GM23338 (cell line): Measurements from ENCODE around the gene MAD1L1. TPM values are rescaled to one million over a fixed set of nuclear protein-coding genes. Genes with fewer than 3 reads are reported as not detected.

Experiments
- EZH2 ChIP-seq: fragments of 200-600 bp; sonication (generic); IDR thresholded peaks from one replicate; pipeline ENCODE4 v1.8.0; 2017; ENCODE audit warnings: antibody characterized with exemption, mild to moderate bottlenecking, low read depth; ENCODE audit not compliant: unreplicated experiment
- EZH2phosphoT487 ChIP-seq: fragments of 200-600 bp; sonication (generic); IDR thresholded peaks from one replicate; pipeline ENCODE4 v1.8.1; 2018; ENCODE audit warnings: antibody characterized with exemption; ENCODE audit not compliant: unreplicated experiment
- ZNF331 ChIP-seq: fragments of 250-450 bp; sonication (Bioruptor Pico); IDR thresholded peaks from 2 replicates; pipeline ENCODE4 v1.5.0; 2020; ENCODE audit warnings: low read depth, mild to moderate bottlenecking, moderate library complexity
- polyA plus RNA-seq: library from polyadenylated mRNA; unstranded; fragments of >200 nt; fragmentation: Nextera tagmentation; extraction: Ambion mirVana; gene quantifications from 2 replicates; pipeline ENCODE4 v1.2.1, GENCODE V29; 2016
- total RNA-seq: library from RNA; depleted of rRNA; stranded (reverse); fragments of >200 nt; shearing (Covaris generic); gene quantifications from 2 replicates; pipeline ENCODE4 v1.2.3, GENCODE V29; 2014
- TF ChIP-seq, protein P1 (sequence below): IDR thresholded peaks from one replicate; pipeline ENCODE4 v1.6.1; 2018; ENCODE audit warnings: antibody characterized with exemption; ENCODE audit not compliant: unreplicated experiment
- TF ChIP-seq, protein P2 (sequence below): fragments of 250-450 bp; sonication (Bioruptor Pico); IDR thresholded peaks from 2 replicates; pipeline ENCODE4 v1.5.0; 2020; ENCODE audit warnings: mild to moderate bottlenecking, moderate library complexity

MAD1L1 gene
- total and polyA plus RNA-seq, 2 experiments from 2014 or later = 40.3 to 59.3 TPM

DNA sequence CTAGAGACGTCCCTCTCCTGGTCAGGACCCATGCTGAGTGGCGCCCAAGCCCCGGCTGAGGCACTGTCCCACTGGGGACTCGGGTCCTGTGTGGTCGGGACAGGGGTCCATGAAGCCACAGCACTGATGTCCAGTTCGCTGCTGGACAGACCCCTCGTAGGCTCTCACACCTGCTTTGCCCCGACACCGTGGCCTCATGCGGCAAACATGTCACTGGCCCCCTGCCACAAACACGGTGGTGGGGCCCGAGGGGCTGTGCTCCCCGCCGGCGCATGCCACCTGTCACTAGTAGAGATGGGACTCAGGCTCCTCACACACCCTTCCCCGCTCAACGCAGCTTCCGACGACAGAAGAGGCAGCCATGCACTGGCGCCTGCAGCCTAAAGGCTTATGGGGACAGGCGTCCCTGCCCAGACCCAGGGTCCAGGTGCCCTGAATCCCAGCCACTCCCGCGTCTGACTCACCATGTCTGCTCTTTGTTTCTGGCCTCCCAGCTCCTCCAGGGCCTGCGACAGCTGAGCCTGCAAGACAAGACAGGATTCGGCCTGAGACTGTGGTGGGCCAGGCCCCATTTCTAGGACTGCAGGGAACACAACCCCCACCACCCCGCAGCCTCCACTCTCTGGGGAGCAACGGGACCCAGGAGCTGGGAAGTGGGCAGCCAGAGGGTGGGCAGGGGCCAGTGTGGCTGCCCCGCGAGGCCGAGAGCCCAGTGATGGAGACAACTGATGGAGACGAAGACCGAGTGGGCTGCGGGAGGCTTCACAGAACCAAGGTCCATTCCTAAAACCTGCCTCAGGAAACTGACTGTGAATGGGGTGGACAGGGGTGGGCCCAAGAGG lies 230.9 kb downstream of the MAD1L1 start (continued):
- TF ChIP-seq, protein P1, sequence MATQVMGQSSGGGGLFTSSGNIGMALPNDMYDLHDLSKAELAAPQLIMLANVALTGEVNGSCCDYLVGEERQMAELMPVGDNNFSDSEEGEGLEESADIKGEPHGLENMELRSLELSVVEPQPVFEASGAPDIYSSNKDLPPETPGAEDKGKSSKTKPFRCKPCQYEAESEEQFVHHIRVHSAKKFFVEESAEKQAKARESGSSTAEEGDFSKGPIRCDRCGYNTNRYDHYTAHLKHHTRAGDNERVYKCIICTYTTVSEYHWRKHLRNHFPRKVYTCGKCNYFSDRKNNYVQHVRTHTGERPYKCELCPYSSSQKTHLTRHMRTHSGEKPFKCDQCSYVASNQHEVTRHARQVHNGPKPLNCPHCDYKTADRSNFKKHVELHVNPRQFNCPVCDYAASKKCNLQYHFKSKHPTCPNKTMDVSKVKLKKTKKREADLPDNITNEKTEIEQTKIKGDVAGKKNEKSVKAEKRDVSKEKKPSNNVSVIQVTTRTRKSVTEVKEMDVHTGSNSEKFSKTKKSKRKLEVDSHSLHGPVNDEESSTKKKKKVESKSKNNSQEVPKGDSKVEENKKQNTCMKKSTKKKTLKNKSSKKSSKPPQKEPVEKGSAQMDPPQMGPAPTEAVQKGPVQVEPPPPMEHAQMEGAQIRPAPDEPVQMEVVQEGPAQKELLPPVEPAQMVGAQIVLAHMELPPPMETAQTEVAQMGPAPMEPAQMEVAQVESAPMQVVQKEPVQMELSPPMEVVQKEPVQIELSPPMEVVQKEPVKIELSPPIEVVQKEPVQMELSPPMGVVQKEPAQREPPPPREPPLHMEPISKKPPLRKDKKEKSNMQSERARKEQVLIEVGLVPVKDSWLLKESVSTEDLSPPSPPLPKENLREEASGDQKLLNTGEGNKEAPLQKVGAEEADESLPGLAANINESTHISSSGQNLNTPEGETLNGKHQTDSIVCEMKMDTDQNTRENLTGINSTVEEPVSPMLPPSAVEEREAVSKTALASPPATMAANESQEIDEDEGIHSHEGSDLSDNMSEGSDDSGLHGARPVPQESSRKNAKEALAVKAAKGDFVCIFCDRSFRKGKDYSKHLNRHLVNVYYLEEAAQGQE = no peak
- TF ChIP-seq EZH2phosphoT487 (no peak), ZNF331 (CRISPR knock-in tag) (no peak), EZH2 (no peak)
- TF ChIP-seq, protein P2, sequence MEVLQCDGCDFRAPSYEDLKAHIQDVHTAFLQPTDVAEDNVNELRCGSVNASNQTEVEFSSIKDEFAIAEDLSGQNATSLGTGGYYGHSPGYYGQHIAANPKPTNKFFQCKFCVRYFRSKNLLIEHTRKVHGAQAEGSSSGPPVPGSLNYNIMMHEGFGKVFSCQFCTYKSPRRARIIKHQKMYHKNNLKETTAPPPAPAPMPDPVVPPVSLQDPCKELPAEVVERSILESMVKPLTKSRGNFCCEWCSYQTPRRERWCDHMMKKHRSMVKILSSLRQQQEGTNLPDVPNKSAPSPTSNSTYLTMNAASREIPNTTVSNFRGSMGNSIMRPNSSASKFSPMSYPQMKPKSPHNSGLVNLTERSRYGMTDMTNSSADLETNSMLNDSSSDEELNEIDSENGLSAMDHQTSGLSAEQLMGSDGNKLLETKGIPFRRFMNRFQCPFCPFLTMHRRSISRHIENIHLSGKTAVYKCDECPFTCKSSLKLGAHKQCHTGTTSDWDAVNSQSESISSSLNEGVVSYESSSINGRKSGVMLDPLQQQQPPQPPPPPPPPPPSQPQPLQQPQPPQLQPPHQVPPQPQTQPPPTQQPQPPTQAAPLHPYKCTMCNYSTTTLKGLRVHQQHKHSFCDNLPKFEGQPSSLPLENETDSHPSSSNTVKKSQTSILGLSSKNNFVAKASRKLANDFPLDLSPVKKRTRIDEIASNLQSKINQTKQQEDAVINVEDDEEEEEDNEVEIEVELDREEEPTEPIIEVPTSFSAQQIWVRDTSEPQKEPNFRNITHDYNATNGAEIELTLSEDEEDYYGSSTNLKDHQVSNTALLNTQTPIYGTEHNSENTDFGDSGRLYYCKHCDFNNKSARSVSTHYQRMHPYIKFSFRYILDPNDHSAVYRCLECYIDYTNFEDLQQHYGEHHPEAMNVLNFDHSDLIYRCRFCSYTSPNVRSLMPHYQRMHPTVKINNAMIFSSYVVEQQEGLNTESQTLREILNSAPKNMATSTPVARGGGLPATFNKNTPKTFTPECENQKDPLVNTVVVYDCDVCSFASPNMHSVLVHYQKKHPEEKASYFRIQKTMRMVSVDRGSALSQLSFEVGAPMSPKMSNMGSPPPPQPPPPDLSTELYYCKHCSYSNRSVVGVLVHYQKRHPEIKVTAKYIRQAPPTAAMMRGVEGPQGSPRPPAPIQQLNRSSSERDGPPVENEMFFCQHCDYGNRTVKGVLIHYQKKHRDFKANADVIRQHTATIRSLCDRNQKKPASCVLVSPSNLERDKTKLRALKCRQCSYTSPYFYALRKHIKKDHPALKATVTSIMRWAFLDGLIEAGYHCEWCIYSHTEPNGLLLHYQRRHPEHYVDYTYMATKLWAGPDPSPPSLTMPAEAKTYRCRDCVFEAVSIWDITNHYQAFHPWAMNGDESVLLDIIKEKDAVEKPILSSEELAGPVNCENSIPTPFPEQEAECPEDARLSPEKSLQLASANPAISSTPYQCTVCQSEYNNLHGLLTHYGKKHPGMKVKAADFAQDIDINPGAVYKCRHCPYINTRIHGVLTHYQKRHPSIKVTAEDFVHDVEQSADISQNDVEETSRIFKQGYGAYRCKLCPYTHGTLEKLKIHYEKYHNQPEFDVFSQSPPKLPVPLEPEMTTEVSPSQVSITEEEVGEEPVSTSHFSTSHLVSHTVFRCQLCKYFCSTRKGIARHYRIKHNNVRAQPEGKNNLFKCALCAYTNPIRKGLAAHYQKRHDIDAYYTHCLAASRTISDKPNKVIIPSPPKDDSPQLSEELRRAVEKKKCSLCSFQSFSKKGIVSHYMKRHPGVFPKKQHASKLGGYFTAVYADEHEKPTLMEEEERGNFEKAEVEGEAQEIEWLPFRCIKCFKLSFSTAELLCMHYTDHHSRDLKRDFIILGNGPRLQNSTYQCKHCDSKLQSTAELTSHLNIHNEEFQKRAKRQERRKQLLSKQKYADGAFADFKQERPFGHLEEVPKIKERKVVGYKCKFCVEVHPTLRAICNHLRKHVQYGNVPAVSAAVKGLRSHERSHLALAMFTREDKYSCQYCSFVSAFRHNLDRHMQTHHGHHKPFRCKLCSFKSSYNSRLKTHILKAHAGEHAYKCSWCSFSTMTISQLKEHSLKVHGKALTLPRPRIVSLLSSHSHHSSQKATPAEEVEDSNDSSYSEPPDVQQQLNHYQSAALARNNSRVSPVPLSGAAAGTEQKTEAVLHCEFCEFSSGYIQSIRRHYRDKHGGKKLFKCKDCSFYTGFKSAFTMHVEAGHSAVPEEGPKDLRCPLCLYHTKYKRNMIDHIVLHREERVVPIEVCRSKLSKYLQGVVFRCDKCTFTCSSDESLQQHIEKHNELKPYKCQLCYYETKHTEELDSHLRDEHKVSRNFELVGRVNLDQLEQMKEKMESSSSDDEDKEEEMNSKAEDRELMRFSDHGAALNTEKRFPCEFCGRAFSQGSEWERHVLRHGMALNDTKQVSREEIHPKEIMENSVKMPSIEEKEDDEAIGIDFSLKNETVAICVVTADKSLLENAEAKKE = no peak
